Astrocyte (in vitro differentiated cells and primary cell): ENCODE data around the gene SH3PXD2B.

Experiments used
- CTCF ChIP-seq: IDR thresholded peaks from 2 replicates; pipeline ENCODE4 v1.5.1; 2011; ENCODE audit warnings: low read depth, mild to moderate bottlenecking, inconsistent platforms, low read length, moderate library complexity; ENCODE audit not compliant: insufficient read depth
- EZH2 ChIP-seq: IDR thresholded peaks from 2 replicates; pipeline ENCODE4 v1.6.1; 2012; ENCODE audit warnings: mild to moderate bottlenecking, low read length, inconsistent platforms; ENCODE audit not compliant: insufficient read depth

GRCh38 chr5:172451771-172452197 is 2.5 kb downstream of the SH3PXD2B start:
- no peak for TF ChIP-seq CTCF
- no peak for TF ChIP-seq EZH2
